Mucosa of gallbladder (tissue), 1 donor: ENCODE data around the gene RBM3. TPM values are rescaled to one million over a fixed set of nuclear protein-coding genes. Genes with fewer than 3 reads are reported as not detected.

Source experiments
- DNase-seq: peaks from one replicate; pipeline ENCODE4 v3.0.0-alpha.2; 2020; ENCODE audit warnings: low spot score
- total RNA-seq: library from RNA; stranded (reverse); gene quantifications from one replicate; pipeline ENCODE4 v1.2.1, GENCODE V29; 2021
- donor health status: DM: no; HTN: no; CAD: no.

RBM3 gene
- total RNA-seq, 1 donor from 2014 or later = 46.0 TPM

DNA sequence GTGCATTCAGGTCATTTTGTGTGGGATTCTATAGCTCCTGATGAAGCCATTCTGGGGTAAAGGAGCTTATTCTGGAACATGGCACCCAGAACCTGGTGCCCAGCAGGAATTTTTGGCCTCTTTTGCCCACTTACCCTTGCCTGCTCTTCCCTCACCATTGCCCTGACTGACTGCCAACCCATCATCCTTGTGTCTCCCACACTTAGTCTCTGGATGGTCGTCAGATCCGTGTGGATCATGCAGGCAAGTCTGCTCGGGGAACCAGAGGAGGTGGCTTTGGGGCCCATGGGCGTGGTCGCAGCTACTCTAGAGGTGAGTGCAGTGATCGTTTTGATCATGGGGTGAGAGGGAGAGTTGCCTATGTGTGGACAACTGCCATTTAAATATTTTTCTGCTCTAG is 1.8 kb downstream of the RBM3 start:
- no peak for DNase-seq

DNA sequence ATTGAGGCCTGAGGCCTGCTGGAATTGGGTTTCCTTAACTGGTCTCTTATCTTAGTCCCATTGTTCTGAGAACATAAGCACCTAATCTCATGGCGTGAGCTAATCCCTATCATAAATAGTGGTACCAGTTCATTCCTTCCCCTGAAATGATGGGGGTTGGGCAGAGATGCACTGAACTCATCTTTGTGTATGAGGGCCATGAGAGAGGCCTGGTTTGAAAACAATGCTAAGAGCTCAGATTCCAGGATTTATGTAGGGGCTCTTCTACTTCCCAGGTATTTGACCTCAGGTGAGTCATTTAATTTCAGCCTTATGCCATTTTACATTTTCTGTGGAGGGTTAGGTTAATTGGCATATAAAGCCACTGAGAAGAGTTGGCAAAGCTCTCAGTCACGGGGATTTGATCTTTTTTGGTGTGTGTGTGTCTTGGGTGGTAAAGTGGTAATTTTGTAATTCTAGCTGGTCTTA is 4.4 kb downstream of the RBM3 start:
- DNase-seq = no peak

DNA sequence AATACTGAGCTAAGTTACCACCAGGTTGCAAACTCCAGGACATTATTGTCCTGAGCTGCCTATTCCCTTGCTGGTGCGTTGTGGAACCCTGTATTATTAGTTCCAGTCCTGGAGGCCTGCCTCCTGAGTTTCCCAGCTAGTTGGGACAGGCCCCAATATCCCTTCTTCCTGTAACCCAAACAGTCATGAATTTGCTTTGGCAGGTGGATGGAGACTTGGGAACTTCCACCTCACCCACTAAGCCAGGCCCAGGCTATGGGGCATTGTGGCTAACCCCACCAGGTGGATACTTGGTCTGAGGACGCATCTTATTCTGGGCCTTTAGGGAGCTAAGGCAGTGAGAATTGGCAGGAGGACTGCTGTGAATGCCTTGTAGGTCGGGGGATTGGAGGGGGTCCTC is 5.0 kb downstream of the RBM3 start:
- no peak for DNase-seq

DNA sequence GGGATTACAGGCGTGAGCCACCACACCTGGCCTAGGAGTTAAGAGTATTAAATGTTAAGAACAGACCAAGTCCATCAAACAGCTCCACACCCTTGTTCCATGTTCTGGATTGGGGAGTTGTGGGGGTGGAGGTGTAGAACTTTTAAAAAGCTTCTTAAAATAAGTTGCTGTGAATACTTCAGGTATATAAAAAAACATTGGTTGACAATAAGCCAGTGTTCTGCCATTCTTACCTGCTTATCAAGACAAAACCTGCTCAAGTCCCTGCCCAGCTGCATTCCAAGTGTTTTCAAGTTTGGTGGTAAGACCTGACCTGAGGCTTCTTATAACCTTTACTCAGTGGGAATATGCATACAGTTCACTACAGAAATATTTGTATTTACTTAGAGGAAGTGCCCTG is 6.4 kb downstream of the RBM3 start:
- no peak for DNase-seq

DNA sequence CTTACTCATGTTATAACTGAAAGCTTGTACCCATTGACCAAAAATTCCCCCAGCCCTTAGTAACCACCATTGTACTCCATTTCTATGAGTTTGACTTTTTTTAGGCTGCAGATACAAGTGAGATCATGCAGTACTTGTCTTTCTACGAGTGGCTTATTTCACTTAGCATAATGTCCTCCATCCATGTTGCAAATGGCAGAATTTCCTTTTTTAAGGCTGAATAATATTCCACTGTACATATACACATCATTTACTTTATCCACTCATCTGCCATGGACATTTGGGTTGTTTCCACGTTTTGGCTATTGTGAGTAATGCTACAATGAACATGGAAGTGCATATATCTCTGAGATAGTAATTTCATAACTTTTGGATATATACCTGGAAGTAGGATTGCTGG is 10.4 kb downstream of the RBM3 start:
- DNase-seq = no peak

DNA sequence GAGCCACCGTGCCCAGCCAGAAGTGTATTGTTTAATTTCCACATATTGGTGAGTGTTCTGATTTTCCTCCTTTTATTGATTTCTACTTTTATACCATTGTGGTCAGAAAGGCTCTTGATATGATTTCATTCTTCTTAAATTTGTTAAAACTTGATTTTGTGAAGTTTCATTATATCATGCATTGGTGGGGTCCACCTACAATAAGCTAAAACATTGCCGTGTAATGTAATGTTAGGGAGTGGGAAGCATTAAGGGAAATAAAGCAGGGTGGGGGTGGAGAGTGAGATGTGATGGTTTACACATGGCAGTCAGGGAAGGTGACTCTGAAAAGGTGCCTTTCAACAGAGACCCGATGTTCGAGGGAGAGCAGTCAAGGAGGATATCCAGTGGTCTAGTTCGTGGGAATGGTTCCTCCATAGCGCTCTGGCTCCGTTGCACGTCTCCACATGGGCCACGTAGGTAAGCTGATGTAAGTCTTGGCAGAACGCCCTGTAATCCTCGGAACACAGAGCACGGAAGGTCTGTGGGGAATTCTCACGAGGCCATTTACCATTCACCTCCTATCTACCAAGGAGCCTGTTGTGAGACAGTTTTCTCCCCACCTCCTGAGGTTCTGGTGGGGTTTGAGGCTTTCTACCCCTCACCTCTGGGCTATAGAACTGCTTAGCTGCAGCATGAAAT is 15.3 kb downstream of the RBM3 start:
- no peak for DNase-seq

DNA sequence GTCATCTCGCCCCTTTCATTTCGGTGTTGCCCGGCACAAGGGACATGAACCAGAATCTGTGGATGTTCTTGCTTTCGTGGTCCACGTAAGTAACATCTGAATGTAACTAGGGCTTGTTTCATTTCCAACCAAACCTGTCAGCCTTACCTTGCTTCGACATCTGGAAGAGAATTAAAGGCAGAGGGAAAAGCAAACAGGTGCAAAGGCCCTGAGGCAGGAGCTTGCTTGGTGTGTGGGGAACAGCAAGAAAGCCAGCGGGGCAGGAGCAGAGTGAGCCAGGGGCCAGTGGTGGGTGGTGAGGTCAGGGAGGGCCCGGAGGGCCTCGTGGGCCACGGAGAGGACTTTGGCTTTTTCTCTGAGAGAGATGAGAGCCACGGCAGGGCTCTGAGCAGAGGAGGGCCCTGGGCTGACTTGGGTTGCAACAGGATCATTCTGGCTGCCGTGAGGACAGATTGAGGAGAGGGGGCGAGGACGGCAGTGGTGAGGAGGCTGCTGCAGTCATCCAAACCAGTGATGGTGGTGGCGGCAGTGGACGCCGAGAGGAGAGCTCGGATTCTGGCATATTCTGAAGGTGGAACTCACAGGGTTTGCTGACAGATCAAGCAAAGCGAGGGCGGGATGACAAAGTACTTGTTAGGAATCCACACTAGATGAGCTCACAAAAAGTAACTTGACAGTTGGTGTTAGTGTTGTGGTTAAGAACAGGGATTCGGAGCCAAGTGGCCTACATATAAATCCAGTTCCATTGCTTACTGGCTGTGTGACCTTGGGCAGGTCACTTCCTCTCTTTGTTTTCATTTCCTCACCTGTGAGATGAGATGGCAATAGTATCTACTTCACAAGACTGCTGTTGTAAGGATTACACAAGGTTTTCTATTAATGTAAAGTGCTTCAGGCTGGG is 16.2 kb downstream of the RBM3 start:
- no peak for DNase-seq

DNA sequence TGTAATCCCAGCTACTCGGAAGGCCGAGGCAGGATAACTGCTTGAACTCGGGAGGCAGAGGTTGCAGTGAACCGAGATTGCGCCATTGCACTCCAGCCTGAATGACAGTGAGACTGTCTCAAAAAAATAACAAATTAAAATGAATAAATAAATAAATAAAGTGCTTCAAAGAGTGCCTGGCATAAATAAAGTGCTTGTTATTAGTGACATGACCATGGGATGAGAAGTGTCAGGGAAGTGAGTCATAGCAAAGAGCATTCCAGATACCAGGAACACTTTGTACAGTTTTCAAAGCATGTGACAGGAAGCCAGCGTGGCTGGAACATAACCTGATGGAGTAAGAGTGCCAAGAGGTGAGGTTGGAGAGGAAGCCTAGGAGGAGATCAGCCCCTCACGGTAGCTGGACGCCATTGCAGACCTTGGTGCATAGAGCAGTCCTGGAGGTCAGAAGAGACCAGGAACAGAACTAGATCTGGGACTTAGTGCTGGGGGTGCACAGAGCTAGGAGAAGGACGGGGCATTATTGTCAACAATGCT is 17.0 kb downstream of the RBM3 start:
- DNase-seq = peak; percentile 38

DNA sequence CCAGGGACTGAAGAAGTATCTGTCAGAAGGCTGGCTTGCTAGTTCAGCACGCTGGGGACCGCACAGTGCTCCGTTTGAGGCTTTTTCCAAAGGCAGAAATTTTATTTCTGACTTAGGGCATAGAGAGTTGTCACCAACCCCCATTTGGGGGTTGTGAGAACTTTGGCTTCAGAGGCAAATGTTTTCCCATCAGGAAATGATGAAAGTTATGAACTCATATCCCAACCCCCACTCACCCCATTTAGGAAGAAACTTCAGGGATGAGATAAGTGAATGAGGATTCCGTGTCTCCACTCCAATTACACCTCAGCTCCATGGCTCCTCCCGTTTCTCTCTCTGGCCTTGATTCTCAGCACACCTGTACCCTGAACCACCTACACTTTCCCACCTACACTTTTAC is 18.7 kb downstream of the RBM3 start:
- DNase-seq = no peak

DNA sequence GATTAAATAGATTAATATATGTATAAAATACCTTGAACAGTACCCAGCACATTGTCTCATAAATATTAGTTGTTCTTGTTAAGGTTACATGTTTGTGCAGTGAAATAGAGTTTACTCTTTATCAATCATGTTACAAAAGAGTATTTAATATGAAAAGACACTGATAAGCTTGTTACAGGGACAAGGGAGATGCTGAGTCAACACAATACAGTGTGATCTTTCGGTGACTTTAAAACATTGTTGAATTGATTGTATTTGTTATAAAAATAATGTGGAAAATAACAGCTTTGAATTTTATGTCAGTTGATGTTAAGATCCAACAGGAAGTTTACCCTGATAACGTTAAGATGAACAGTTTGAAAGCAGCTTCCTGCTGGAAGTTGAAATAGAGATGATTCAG is 21.6 kb downstream of the RBM3 start:
- DNase-seq = no peak

DNA sequence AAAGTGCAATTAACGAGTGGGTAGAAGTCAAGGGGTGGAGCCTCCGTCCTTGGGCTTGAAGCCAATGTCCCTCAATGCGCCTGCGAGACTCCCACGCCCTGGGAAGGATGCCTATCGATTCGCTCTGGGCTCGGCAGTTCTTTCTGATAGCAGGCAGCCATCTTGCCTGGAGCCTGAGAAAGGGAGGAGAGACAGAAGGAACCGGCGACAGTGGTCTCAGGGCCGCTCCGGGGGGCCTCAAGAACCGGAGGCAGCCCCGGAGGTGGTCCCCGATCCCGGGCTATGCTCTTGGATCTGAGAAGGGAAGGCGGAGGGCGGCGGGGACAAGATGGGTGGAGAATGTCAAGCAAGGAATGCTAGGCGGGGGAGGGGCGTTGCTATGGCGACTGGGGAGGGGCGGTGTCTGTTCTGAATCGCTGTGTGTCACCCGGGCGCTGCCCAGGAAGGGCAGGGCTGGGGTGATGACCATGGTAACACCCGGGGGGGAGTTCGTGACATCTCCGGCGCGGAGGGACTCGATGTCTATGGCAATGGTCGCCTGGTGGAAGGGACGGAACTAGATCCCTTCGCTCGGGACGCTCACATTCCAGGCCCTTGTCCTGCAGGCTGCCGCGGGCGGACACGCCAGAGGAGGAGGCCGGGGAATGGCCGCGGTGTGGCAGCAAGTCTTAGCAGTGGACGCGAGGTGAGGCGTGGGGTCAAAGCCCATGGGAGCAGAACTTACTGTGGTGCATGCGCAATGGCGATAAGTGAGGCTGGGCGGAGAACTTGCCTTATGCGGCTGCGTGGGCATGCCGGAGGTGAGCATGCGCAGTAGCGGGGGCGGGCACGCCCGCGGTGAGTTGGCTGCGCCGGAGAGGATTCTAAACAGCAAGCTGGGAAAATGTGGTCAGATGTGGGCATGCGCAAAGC is 23.3 kb downstream of the RBM3 start, which contains the start of gene WDR13:
TSS of gene WDR13 (plus strand) at position 140 of the 912 bp plus-strand sequence. CDS start at position 645, 505 bp downstream.
- peak; percentile 93 for DNase-seq

DNA sequence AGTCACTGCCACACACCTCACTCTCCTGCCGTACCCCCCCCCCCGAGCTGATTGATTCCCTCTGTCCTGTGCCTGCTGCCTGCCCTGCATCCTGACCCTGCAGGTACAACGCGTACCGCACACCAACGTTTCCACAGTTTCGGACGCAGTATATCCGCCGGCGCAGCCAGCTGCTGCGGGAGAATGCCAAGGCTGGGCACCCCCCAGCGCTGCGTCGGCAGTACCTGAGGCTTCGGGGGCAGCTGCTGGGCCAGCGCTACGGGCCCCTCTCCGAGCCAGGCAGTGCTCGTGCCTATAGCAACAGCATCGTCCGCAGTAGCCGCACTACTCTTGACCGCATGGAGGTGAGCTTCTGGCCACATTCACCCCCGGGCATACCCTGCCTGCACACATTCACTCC is 24.3 kb downstream of the RBM3 start:
- DNase-seq = no peak

DNA sequence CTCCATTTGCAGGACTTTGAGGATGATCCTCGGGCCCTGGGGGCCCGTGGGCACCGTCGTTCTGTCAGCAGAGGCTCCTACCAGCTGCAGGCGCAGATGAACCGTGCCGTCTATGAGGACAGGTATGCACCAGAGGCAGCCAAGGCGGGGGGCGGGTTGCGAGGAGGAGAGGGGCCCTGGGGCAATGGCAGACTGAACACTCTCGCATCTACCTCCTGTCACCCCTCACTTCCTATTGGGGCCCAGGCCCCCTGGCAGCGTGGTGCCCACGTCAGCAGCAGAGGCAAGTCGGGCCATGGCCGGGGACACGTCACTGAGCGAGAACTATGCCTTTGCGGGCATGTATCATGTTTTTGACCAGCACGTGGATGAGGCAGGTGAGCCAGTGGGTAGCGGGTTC is 25.1 kb downstream of the RBM3 start:
- DNase-seq = no peak

DNA sequence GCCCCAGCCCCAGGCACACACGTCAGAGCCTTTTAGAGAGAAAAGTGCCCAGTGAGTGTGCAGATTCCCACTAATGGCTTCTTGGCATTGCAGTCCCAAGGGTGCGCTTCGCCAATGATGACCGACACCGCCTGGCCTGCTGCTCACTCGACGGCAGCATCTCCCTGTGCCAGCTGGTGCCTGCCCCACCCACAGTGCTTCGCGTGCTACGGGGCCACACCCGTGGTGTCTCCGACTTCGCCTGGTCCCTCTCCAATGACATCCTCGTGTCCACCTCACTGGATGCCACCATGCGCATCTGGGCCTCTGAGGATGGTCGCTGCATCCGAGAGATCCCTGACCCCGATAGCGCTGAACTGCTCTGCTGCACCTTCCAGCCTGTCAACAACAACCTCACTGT is 25.9 kb downstream of the RBM3 start:
- DNase-seq = no peak

DNA sequence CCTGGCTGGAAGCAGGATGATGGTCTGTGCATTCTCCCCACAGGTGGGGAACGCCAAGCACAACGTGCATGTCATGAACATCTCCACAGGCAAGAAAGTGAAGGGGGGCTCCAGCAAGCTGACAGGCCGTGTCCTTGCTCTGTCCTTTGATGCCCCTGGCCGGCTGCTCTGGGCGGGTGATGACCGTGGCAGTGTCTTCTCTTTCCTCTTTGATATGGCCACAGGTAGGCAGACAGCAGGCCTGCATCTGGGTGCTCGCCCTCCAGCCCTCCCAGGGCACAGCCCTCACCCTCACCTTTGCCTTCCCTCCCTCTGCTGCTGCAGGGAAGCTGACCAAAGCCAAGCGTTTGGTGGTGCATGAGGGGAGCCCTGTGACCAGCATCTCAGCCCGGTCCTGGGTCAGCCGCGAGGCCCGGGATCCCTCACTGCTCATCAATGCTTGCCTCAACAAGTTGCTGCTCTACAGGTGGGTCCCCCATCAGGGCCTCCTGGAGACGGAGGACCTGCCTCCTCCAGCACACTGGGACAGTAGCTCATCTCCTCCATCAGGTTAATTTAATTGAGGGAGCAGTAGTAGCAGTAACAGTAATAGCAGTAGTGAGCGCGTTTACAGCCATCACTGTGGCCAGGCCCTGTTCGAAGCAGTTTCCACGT is 27.6 kb downstream of the RBM3 start:
- DNase-seq = no peak

DNA sequence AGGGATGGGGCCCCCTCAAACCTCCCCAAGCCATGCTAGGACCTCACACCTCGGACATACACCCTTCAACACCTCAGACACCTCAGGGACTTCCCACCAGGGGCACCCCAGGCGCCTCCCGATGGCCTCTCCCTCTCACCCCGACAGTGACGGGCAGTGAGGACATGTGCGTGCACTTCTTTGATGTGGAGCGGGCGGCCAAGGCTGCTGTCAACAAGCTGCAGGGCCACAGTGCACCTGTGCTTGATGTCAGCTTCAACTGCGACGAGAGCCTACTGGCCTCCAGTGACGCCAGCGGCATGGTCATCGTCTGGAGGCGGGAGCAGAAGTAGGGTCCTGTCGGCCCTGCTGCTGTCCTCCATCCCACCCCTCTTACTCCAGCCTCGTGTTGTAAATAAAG is 30.4 kb downstream of the RBM3 start:
- no peak for DNase-seq

DNA sequence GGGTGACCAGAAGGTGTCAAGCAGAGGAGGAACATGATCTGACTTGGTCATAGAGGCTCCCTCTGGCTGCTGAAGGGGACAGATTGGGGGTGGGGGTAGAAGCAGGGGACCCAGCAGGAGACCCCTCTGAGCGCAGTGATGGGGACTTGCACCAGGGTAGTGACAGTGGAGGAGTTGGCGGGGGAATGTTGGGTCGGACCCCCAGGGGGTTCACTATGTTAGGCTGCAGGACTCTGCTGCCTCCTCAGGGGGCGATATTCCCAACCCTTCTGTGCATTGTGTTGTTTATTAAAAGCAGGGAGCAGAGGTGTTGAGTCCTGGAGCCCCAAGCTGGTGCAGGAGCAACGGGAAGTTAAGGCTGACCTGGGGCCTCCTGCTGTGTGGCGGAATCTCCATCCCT is 31.8 kb downstream of the RBM3 start:
- no peak for DNase-seq

DNA sequence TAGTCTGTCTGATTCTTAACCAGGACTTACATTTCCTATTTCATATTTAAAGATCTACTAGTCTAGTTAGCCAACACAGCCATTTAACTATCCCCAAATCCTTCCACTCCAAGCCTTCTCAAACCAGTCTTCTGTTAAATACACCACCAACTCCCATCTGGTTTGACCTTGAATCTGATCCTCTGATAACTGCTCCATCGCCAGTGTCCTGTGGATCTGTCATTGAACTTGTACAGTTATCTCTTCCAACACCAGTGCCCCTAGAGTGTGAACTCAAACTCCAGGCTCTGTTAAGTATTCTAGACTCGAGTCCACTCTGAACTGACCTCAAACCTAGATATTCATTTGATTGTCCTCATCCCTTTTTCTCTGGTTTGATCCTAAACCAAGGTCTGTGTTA is 37.4 kb downstream of the RBM3 start:
- no peak for DNase-seq

DNA sequence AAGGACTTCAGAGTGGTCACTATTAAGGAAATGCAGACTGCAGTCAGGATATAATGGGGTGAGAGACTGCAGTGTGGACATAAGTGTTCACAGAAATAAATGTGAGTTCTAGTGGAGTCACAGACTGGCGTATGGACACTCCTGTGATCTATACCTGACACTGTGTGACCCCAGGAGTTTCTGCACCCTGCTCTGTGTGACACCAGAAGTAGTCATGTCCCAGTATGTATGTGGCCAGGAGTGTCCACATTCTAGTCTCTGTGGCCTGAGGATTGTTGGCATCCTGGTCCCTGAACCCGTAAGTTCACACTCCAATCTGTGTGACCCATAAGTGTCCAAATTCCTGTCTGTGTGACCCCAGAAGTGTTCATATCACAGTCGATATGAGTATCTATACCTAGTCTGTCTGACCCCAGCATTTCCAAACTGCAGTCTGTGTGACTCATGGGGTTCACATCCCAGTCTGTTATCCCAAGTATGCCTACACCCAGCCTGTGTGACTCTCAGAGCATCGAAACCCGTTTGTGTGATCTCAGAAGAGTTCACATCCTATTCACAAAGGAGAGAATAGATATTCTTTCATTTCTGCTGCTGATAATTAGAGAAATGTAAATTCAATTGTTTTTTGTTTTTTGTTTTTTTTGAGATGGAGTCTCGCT is 39.3 kb downstream of the RBM3 start:
- no peak for DNase-seq

DNA sequence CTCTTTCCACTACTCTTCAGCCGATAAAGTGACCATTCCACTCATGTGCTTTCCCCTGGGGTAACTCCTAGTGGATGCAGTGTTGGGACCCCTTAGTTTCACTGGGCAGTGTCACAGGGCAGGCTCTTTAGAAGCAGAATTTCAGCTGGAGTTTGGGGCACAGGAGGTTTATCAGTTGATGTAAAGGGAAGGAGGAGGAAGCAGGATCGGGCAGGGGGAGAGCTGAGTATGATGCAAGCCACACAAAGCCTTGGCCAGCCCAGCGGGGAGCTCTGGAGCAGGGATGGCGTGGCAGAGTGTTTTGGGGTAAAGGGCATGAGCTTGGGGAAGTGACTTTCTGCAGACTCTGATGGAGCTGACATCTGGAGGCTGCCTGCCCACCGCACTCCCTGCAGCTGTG is 42.3 kb downstream of the RBM3 start:
- no peak for DNase-seq
